ENCODE data around the gene STAP2.
A peak's percentile ranks its signal among the peaks of the same experiment; 100 is the strongest.

Gene STAP2

DNA sequence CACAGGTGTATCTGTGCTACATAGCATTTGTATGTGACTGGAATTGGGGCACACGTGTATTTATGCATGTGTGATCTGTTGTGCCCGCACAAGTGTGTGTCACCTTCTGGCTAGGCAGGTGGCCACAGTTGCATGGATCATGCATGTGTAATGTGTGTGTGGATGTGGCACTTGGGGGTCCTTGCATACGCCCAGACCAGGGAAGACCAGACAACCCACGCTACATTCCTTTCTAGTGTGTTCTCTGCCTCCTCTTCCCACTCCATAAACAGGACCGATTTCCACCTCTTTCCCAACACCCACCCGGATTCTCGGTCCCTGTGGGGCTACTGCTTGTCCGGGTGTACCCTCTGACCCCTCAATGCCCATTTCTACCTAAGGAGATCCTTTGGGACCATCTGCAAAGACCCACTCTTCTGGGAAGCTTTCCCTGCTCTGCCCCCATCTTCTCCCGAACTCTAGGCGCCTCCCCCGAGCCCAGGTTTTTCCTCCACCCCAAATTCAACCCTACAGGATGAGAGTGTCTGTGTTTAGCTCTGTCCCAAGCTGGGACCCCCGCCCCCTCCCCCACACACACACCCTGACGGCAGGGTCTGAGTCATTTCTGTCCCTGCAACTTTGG lies 12.3 kb downstream of the STAP2 start:
- no peak for DNase-seq

- DNase-seq = no peak
These were observed 14.4 kb downstream of the STAP2 start for GRCh38 chr19:4324228-4324627.

DNA sequence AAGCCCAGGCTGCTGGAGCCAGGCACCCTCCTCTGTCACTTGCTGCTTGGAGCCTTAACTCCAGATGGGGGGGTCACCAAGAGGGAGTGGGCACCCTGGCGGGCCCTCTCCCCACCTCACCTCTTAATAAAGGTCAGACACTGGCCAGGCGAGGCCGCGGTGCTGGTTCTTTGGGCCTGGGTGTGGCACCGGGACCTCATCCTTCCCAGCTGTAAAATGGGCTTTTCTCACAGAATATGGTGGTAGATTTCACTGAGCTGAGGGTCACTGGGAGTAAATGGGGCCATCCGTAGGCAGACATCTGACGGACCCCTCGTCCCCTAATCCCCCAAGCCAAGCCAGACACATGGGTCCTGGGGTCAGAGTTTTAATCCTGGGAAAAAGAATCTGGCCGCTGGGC lies 14.9 kb downstream of the STAP2 start:
- DNase-seq = no peak

GRCh38 chr19:4322942-4323665 lies 15.5 kb downstream of the STAP2 start:
- DNase-seq = no peak

GRCh38 chr19:4320419-4320818 lies 18.2 kb downstream of the STAP2 start:
- DNase-seq = no peak

GRCh38 chr19:4319067-4319718 lies 19.4 kb downstream of the STAP2 start:
- DNase-seq = no peak

DNA sequence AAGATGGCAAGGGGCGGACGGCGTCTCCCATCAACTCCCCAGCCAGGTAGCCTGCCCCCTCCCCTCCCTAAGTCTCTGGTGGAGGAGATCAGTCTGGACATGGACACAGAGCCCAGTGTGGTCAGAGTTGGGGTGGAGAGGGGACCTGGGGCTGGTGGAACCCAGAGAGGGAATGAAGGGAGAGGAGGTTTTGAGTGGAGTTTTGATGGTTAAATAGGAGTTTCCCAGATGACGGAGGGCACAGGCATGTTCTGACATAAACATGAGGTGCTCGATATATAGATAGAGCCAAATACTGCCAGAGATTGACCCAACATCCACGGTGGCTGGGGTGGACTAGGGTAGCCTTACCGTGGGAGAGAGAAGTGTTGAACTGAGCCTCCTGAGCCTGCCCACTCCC lies 20.2 kb downstream of the STAP2 start:
- no peak for DNase-seq

DNA sequence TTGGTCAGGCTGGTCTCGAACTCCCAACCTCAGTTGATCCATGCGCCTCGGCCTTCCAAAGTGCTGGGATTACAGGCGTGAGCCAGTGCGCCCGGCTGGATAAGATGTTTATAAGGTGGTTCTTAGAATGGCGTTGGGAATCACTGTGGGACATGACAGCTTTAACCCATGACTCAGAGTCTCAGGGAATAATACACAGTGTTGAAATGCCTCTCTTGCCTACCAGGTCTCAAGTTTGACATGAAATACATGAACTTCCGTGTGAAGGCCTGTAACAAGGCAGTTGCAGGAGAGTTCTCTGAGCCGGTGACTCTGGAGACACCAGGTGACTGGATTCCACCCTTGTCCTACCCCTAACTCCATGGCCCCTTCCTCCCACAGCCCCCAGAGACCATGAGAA lies 21.7 kb downstream of the STAP2 start:
- DNase-seq = no peak

- no peak for DNase-seq
These were observed 24.7 kb downstream of the STAP2 start for GRCh38 chr19:4313847-4314490.

DNA sequence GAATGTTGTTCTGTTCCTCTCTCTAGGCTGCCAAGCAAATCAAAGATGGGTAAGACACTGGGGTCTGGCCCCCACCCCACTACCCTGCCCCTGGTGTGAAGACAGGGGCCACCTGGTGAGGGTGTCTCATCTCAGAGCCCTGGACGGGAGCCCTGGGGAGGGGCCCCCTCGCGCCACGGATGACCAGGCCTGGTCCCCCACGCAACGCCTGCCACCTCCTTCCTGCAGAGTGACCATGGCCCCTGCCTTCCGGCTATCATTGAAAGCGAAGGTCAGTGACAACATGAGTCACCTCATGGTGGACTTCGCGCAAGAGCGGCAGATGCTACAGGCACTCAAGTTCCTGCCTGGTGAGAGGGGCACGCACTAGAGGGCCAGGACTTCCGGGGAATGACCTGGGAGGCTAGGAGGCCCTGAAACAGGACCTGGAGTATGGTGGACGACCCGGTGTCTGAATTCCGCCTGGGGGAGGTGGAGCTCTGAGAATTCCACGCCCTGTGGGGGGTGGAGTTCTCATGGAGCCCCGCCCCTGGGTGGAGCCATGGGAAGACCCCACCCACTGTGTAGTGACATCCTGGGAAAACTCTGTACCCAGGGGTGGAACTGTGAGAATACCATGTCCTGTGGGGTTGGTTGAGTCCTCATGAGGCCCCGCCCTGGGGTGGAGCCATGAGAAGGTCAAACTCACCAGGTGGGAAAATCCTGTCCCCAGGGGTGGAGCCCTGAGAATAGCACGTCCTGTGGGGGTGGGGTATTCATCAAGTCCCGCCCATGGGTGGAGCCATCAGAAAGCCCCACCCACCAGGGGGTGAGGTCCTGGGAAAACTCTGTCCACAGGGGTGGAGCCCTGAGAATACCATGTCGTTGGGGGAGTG lies 28.1 kb downstream of the STAP2 start:
- peak; percentile 14 for DNase-seq

- DNase-seq = no peak
These were observed 33.0 kb downstream of the STAP2 start for GRCh38 chr19:4305659-4306058.

DNA sequence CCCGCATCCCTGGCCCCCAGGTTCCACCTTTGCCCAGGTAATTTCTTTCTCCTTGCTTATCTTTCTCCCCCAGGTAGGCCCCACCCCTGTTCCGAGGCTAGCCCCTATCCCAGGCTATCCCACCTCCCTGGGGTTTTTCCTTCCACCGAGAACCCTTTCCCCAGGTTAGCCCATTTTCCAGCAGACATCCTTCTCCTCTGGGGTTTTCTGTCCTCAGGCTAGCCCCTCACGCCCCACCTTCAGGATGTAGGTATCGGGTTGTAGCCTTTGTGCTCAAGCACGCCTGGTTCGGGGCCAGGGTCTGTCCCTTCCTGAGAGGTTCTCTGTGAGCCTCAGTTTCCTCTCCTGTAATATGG lies 33.4 kb downstream of the STAP2 start:
- no peak for DNase-seq

DNA sequence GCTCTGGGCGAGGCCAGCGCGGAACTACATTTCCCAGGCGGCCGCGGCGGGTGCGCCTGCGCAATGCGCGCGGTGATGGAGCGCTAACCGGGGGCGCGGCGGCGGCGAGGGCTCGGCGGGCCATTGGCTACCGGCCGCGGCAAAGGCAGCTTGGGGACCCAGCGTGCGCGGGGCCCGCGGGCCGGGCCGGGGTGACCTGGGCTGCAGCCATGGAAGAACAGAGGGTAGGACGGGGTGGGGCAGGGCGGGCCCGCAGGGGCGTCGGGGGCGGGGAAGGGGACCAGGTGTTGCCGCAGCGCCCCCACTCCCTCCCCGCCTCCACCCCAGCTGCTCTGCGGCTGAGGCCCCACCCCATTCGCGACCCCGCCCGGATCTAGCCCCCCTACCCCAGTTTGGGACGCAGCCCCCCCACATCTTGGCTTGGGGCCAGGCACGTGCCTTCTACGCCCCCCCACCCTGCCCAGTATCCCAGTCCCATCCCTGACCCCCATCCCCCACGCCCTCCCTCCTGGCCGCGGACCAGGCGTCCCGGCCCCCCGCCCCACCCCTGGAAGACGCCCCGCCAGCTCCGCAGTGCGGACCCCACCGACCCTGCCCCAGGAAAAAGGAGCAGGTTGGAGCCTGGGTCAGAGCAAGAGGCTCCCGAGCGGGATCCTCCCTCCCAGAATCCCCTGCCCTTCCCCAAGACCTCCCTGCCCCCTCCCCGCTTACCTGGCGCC lies 33.9 kb downstream of the STAP2 start, which contains the start of gene FSD1:
Gene FSD1 (plus strand): TSS at position 61 of the 719 bp plus-strand sequence. CDS start 149 bp downstream, at position 210.
- DNase-seq = peak; percentile 76

DNA sequence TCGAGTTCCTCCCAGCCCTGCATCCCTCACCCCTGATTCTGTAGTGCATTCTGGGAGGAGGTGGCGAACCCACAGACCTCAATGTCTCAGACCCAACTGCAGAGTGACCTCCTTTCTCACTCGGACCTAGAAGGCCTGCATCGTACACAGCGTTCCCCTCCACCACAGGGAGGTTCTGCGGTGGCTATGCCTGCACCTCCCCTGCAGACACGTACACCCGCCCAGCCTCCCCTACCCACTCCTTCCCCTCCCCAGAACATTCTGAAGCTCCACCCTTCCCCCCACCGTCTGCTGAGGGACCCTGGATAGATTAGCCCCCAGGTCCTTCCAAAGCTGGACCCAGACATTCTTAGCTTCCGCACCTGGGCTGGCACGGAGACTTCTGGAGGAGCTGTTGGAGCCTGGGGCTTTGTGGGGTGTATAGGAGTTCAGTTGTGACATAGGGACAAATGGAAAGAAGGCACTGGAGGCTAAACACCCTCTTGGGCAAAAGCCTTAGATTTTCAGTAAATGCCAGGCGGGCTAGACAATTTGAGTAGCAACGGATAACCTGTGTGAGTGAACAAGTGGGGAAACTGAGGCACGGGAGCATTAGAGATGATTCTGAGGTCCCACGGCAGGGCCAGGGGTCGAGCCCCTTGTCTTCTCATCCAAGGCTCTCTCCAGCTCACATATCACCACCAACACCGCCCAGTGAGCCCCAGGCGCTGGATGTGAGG lies 34.6 kb downstream of the STAP2 start:
- DNase-seq = no peak

- DNase-seq = no peak
These were observed 36.4 kb downstream of the STAP2 start, which contains the start of gene TMIGD2 for GRCh38 chr19:4302243-4302640. TSS of gene TMIGD2 (minus strand) at chr19:4302389. CDS start at chr19:4302385, 4 bp downstream.

- DNase-seq = no peak
These were observed 36.9 kb downstream of the STAP2 start for GRCh38 chr19:4301590-4302242.

- DNase-seq = no peak
These were observed 38.0 kb downstream of the STAP2 start for GRCh38 chr19:4300589-4300988.

GRCh38 chr19:4298810-4299550 lies 39.6 kb downstream of the STAP2 start:
- DNase-seq = no peak

- DNase-seq = no peak
These were observed 40.5 kb downstream of the STAP2 start for GRCh38 chr19:4297901-4298809.

All from EL (cell line).